MM.1S (cell line): Measurements from ENCODE around the gene AKR1C3.
"Not testable (repeated sequence)": the region's sequence is repeated elsewhere in the genome, so short reads cannot be mapped to it uniquely, and the experiment has no call there.

Experiments
- DNase-seq: peaks from one replicate; pipeline ENCODE4 v3.0.0-alpha.2; 2015
- H2AFZ ChIP-seq: fragments of 300-600 bp; sonication (generic); 2 replicates; pipeline ENCODE4 v1.6.0; 2016; ENCODE audit warnings: antibody characterized with exemption, low read length
- H3F3A ChIP-seq: fragments of 300-600 bp; sonication (generic); 2 replicates; pipeline ENCODE4 v1.6.1; 2016; ENCODE audit warnings: mild to moderate bottlenecking, antibody characterized with exemption, low read length, moderate library complexity, mixed read lengths; ENCODE audit not compliant: insufficient read depth
- H3K27ac ChIP-seq: fragments of 300-600 bp; sonication (generic); 2 replicates; pipeline ENCODE4 v1.5.1; 2016; ENCODE audit warnings: mild to moderate bottlenecking, low read length
- H3K27me3 ChIP-seq: fragments of 300-600 bp; sonication (generic); replicated peaks from 2 replicates; pipeline ENCODE4 v1.6.0; 2016; ENCODE audit warnings: low read length; ENCODE audit not compliant: insufficient read depth
- H3K36me3 ChIP-seq: fragments of 300-600 bp; sonication (generic); replicated peaks from 2 replicates; pipeline ENCODE4 v1.6.1; 2016; ENCODE audit warnings: mild to moderate bottlenecking, low read length, mixed read lengths; ENCODE audit not compliant: insufficient read depth
- H3K4me1 ChIP-seq: fragments of 300-600 bp; sonication (generic); 2 replicates; pipeline ENCODE4 v1.6.1; 2016; ENCODE audit warnings: low read length, mixed read lengths
- H3K4me2 ChIP-seq: fragments of 300-600 bp; sonication (generic); 2 replicates; pipeline ENCODE4 v1.6.0; 2016; ENCODE audit warnings: low read depth, low read length
- H3K4me3 ChIP-seq: fragments of 300-600 bp; sonication (generic); 2 replicates; pipeline ENCODE4 v1.5.1; 2016; ENCODE audit warnings: low read length, mixed read lengths
- H3K79me2 ChIP-seq: fragments of 300-600 bp; sonication (generic); 2 replicates; pipeline ENCODE4 v1.6.1; 2016; ENCODE audit warnings: mixed run types, low read length, mixed read lengths
- H3K9ac ChIP-seq: fragments of 300-600 bp; sonication (generic); 2 replicates; pipeline ENCODE4 v1.6.1; 2016; ENCODE audit warnings: low read length, mixed read lengths
- H3K9me2 ChIP-seq: fragments of 300-600 bp; sonication (generic); replicated peaks from 2 replicates; pipeline ENCODE4 v1.6.1; 2016; ENCODE audit warnings: mild to moderate bottlenecking, low read length, mixed read lengths; ENCODE audit not compliant: insufficient read depth
- H3K9me3 ChIP-seq: fragments of 300-600 bp; sonication (generic); replicated peaks from 2 replicates; pipeline ENCODE4 v1.6.1; 2016; ENCODE audit warnings: mild to moderate bottlenecking, low read length, mixed read lengths; ENCODE audit not compliant: insufficient read depth
- H4K20me1 ChIP-seq: fragments of 300-600 bp; sonication (generic); 2 replicates; pipeline ENCODE4 v1.6.1; 2016; ENCODE audit warnings: mild to moderate bottlenecking, low read length, moderate library complexity, mixed read lengths; ENCODE audit not compliant: insufficient read depth
- EZH2 ChIP-seq: fragments of 300-600 bp; sonication (generic); optimal IDR thresholded peaks from 2 replicates; pipeline ENCODE3; 2017; ENCODE audit warnings: low read depth, mild to moderate bottlenecking, antibody characterized with exemption, low read length, mixed read lengths
- EZH2phosphoT487 ChIP-seq: fragments of 300-600 bp; sonication (generic); IDR thresholded peaks from 2 replicates; pipeline ENCODE4 v1.6.1; 2018; ENCODE audit warnings: antibody characterized with exemption, low read length
- TF ChIP-seq, protein P1 (sequence below): fragments of 300-600 bp; sonication (generic); IDR thresholded peaks from 2 replicates; pipeline ENCODE4 v1.5.1; 2016; ENCODE audit warnings: antibody characterized with exemption, low read length, mixed read lengths

AKR1C3 gene

GRCh38 chr10:5047912-5048628, 46.1 kb upstream of the AKR1C3 start:
- no peak overlapping the region for H3K9ac ChIP-seq
- H3K9me3 ChIP-seq = no peaks in the 10 kb centered on the region
- H3K27ac ChIP-seq = no peak overlapping the region

GRCh38 chr10:5052951-5053500, 41.2 kb upstream of the AKR1C3 start:
- H3K4me3 ChIP-seq, H3K4me1 ChIP-seq, DNase-seq: not testable (repeated sequence)

More at GRCh38 chr10:5047912-5048628, 46.1 kb upstream of the AKR1C3 start:
- no peak for TF ChIP-seq EZH2
- TF ChIP-seq EZH2phosphoT487 = no peak
- TF ChIP-seq, protein P1, sequence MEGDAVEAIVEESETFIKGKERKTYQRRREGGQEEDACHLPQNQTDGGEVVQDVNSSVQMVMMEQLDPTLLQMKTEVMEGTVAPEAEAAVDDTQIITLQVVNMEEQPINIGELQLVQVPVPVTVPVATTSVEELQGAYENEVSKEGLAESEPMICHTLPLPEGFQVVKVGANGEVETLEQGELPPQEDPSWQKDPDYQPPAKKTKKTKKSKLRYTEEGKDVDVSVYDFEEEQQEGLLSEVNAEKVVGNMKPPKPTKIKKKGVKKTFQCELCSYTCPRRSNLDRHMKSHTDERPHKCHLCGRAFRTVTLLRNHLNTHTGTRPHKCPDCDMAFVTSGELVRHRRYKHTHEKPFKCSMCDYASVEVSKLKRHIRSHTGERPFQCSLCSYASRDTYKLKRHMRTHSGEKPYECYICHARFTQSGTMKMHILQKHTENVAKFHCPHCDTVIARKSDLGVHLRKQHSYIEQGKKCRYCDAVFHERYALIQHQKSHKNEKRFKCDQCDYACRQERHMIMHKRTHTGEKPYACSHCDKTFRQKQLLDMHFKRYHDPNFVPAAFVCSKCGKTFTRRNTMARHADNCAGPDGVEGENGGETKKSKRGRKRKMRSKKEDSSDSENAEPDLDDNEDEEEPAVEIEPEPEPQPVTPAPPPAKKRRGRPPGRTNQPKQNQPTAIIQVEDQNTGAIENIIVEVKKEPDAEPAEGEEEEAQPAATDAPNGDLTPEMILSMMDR = no peak
- Histone ChIP-seq H3K27me3 (no peaks in the 10 kb centered on the region), H3F3A (no peaks in the 10 kb centered on the region), H3K4me1 (no peaks in the 10 kb centered on the region), H3K4me3 (no peak overlapping the region), H2AFZ (no peak overlapping the region), H3K9me2 (no peaks in the 10 kb centered on the region), H3K79me2 (no peaks in the 10 kb centered on the region), H3K36me3 (no peaks in the 10 kb centered on the region), H4K20me1 (no peaks in the 10 kb centered on the region), H3K4me2 (no peak overlapping the region)
- DNase-seq = no peak

GRCh38 chr10:5054831-5055230, 39.4 kb upstream of the AKR1C3 start:
- not testable (repeated sequence) for H3K27me3 ChIP-seq, DNase-seq, H3K9me3 ChIP-seq, H3F3A ChIP-seq, H3K9ac ChIP-seq, H3K9me2 ChIP-seq, H4K20me1 ChIP-seq, H3K4me3 ChIP-seq, H3K4me1 ChIP-seq, H2AFZ ChIP-seq, H3K79me2 ChIP-seq, H3K36me3 ChIP-seq, H3K27ac ChIP-seq, H3K4me2 ChIP-seq

More at GRCh38 chr10:5052951-5053500, 41.2 kb upstream of the AKR1C3 start:
- H3K9me3 ChIP-seq, H3K79me2 ChIP-seq, H3K27me3 ChIP-seq, H3F3A ChIP-seq, H2AFZ ChIP-seq, H3K9me2 ChIP-seq, H3K27ac ChIP-seq, H4K20me1 ChIP-seq, H3K4me2 ChIP-seq, H3K36me3 ChIP-seq, H3K9ac ChIP-seq: not testable (repeated sequence)

DNA sequence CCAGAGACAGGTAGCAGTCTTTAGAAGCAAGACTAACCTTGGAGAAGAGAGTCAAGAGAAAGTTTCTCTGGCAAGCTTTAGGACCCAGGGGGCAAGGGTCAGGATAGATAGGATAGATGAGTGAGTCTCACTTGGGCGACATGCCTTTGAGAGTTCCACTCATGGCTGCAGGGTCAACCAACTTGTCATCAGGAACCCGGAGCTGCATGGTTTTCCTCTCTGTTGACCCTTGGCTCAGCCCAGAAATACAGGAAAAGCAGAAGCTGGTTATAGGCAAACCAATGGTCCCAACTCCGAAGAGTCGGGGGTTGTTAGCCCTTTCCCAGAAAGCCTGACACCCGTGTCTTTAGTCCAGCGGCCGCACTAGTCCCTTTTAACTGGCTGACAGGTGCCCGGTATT, 34.9 kb upstream of the AKR1C3 start:
- not testable (repeated sequence) for H3K36me3 ChIP-seq, H4K20me1 ChIP-seq, H3K9me3 ChIP-seq, H3K9me2 ChIP-seq, H2AFZ ChIP-seq, DNase-seq, H3K27ac ChIP-seq, H3F3A ChIP-seq, H3K4me1 ChIP-seq, H3K27me3 ChIP-seq, H3K79me2 ChIP-seq, H3K9ac ChIP-seq, H3K4me3 ChIP-seq, H3K4me2 ChIP-seq

GRCh38 chr10:5060791-5061190, 33.4 kb upstream of the AKR1C3 start:
- H3K79me2 ChIP-seq, H2AFZ ChIP-seq, H3K36me3 ChIP-seq, H3K4me1 ChIP-seq, H3F3A ChIP-seq, H3K27me3 ChIP-seq, H3K27ac ChIP-seq, H3K9ac ChIP-seq, H3K9me2 ChIP-seq, H3K9me3 ChIP-seq, H3K4me2 ChIP-seq, H4K20me1 ChIP-seq, DNase-seq, H3K4me3 ChIP-seq: not testable (repeated sequence)
